ENCODE results near the gene SPIN2A. TPM values are rescaled to one million over a fixed set of nuclear protein-coding genes. Genes with fewer than 3 reads are reported as not detected.

Gene SPIN2A
- total and polyA plus RNA-seq, 10 of the 15 experiments (the other 5 are each of a cell fraction or from before 2014, with no cell fraction given), result 0.09 to 0.45 (median 0.34) TPM; not detected in 1

- TF ChIP-seq PKNOX1 (IDR thresholded peaks at IDR 0.05) (no peak), POLR2A (IDR thresholded peaks at IDR 0.05; ENCODE audit: low read depth, low read length) (peak; percentile 86), YY1 (IDR thresholded peaks at IDR 0.05; ENCODE audit: low read depth, low read length) (no peak), NRF1 (conservative IDR thresholded peaks at IDR 0.05; ENCODE audit: low read depth, low read length) (no peak), ATF7 (IDR thresholded peaks at IDR 0.05; ENCODE audit: low read depth) (peak; percentile 15; the same call in 1 of the 2 replicates), SP1 (IDR thresholded peaks at IDR 0.05; ENCODE audit: low read depth, low read length) (no peak), ZNF24 (IDR thresholded peaks at IDR 0.05) (no peak), ZBTB11 (CRISPR knock-in tag; IDR thresholded peaks at IDR 0.05) (no peak), BHLHE40 (IDR thresholded peaks at IDR 0.05; ENCODE audit: borderline replicate concordance in 1 of 2, low read depth in 2 of 2, low read length in 1 of 2) (peak; percentile 56 to 95; a peak in 3 of 4 replicates), POU2F2 (IDR thresholded peaks at IDR 0.05; ENCODE audit: borderline replicate concordance, low read depth, low read length) (no peak), LARP7 (IDR thresholded peaks at IDR 0.05) (no peak), BACH1 (IDR thresholded peaks at IDR 0.05; ENCODE audit: borderline replicate concordance) (0 out of 2 replicates have a peak, but pooled peaks have one; percentile 29), EED (IDR thresholded peaks at IDR 0.05; ENCODE audit: low read depth) (no peak), SMAD5 (IDR thresholded peaks at IDR 0.05; ENCODE audit: low read depth) (peak; percentile 35; the same call in 1 of the 2 replicates), E2F8 (IDR thresholded peaks at IDR 0.05; ENCODE audit: low read depth, partially characterized antibody) (no peak), CREB1 (IDR thresholded peaks at IDR 0.05; ENCODE audit: low read depth) (peak; percentile 30; the same call in 1 of the 2 replicates), IKZF2 (IDR thresholded peaks at IDR 0.05) (0 out of 4 replicates have a peak, but pooled peaks have one; percentile 28 to 31), ZBTB40 (IDR thresholded peaks at IDR 0.05; ENCODE audit: borderline replicate concordance) (peak; percentile 46; the same call in 1 of the 2 replicates)
Measured at GRCh38 chrX:57121162-57121755, 15.9 kb downstream of the SPIN2A start, which contains the start of gene SPIN2B (continued).

Data from GM12878 (cell line).